NCI-H526 treated with DMSO at 0.1 percent for 48 hours (cell line): ENCODE results near the gene FN3KRP.

Experiments
- DNase-seq: peaks from one replicate; lab custom pipeline; 2025; lab: John Stamatoyannopoulos, UW

FN3KRP gene

DNA sequence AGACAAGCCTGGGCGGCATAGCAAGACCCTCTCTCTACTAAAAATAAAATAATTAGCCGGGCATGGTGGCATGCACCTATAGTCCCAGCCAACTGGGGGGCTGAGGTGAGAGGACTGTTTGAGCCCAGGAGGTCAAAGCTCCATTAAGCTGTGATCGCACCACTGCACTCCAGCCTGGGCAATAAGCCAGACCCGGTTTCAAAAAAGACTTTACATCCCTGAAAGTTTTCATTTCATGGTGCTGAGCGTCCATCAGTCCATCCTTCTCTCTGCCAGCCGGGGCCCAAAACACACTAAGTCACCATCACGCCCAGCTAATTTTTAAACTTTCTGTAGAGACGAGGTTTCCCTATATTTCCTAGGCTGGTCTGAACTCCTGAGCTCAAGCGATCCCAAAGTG, 28.6 kb upstream of the FN3KRP start:
- DNase-seq: no peak

DNA sequence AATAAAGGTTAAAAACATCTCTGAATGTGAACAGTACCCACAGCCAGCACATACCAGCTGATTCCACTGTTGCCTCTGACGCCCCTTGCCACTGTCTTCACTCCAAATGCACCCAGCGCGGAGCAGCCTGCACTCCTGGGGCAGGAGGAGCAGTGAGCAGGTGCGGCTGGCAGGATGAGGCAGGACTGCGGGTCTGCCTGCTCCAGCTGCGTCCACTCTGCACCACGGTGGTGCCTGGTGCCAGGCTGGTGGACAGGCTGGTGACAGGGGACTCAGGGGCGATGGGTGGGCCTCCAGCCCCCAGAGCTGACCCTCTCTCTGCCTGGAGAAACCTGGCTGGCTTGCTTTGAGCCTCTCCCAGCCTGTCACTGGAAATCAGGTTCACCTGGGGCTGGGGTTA, 27.4 kb upstream of the FN3KRP start:
- DNase-seq: no peak

DNA sequence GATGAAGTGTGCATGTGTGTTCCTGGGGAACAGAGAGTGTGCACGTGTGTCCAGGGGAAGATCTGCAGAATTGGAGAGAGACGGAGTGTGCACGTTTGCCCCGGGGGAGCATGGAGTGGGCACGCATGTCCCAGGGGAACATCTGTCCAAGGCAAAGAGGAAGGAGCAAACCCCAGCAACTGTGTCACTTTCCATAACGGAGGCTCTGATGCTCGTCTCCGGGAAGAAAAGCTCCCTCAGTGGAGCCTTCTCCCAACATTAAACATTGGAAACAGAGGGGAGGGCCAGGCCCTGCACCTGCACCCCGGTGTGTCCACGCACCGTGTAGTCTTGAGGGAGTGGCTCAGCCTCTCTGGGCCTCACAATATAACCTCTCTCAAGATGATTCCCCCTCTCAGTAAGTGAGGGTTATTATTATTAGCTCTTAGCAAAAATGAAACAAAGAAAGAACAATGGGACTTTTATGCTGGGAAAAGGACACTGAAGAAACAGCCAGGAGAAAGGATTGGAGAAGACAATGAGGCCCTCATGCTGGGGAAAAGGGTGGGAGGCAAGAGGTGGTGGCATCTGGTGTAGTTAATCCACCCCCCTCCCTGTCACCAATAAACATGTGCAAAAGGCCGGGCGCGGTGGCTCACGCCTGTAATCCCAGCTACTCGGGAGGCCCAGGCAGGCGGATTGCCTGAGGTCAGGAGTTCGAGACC, 25.6 kb upstream of the FN3KRP start:
- DNase-seq: no peak

GRCh38 chr17:82691714-82692113, 24.8 kb upstream of the FN3KRP start:
- no peak for DNase-seq

GRCh38 chr17:82692268-82692667, 24.2 kb upstream of the FN3KRP start:
- no peak for DNase-seq

DNA sequence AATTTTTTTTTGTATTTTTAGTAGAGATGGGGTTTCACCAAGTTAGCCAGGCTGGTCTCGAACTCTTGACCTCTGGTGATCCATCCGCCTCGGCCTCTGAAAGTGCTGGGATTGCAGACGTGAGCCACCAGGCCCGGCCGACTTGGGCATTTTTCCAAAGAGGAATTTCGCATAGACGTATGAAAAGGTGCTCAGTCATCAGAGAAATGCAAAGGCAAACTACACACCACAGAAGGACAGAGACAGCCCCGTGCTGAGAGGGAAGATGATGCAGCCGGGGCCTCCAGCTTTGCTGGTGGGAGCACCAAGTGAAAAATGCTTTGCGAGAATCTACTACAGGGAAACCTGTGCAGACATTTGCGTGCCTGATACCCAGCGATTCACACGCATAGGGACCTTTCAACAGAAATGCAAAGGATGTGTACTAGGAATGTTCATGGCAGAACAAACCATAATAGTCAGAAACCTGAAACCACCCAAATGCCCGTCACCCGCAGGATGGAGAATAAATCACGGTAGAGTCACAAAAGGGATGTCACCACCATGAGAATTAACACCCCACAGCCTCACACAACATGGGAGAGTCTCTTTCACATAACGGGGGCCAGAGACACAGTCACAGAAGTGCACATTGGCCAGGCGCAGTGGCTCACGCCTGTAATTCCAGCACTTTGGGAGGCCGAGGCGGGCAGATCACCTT, 23.2 kb upstream of the FN3KRP start:
- DNase-seq: no peak

DNA sequence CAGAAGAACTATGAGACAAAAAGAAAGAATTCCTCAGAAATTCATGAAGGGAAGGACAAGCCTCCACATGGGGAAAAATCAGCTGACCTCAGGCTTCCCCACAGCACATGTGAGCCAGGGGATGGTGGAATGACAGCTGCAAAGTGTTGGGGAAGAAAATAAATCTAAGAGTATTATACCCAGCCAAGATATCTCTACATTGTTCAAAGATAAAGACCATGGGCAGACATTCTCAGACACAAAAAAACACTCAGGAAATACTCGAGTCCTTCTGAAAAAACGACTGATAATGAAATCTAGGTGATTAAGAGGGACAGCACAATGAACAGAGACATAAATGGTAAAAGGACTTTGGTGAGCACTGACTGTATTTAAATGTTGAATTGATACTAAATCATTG, 21.9 kb upstream of the FN3KRP start:
- no peak for DNase-seq

- DNase-seq: no peak
Observed at GRCh38 chr17:82696259-82696658, 20.2 kb upstream of the FN3KRP start.

GRCh38 chr17:82696916-82697807, 19.3 kb upstream of the FN3KRP start:
- no peak for DNase-seq

GRCh38 chr17:82697808-82698064, 18.8 kb upstream of the FN3KRP start:
- DNase-seq: no peak

- DNase-seq: peak; percentile 97
Observed at GRCh38 chr17:82698065-82698973, 18.2 kb upstream of the FN3KRP start, which contains the start of gene RAB40B. Gene RAB40B (minus strand): TSS chr17:82698698. CDS start chr17:82698596, 102 bp downstream.

GRCh38 chr17:82698974-82699442, 17.5 kb upstream of the FN3KRP start:
- no peak for DNase-seq

- DNase-seq: no peak
Observed at GRCh38 chr17:82699551-82699950, 17.0 kb upstream of the FN3KRP start.

- no peak for DNase-seq
Observed at GRCh38 chr17:82702231-82702927, 14.1 kb upstream of the FN3KRP start.

DNA sequence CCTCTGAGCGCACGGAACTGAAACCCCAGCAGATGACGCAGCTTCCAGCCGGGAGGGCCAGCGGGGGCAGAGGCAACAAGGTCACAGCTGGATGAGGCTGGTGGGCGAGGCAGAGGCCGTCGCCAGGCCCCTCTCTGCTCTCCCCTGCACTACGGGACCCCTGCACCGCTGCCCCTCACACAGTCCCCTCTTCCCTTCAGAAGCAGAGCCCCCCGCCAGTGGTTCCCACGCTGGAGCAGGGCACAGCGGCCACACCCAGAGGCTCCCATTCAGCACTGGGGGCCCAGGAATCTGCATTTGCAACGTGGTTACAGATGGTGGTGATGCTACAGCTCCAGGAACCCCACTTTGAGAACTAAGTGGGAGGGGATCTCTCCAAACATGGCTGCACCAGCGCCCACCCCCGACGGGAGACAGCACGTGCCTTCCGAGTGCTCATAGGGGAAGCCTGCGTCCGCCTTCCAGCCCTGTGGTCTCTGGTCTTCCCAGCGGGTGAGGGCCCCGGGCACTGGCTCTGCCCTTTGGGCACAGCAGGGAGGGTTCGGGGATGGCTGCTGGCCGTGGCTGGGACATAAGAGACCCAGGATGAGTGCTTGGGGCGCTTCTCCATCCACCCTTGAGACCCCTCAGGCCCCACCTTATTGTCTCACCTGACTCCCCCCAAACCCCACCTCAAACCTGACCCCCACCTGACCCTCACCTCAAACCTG, 13.3 kb upstream of the FN3KRP start:
- no peak for DNase-seq

- no peak for DNase-seq
Observed at GRCh38 chr17:82703935-82704865, 12.3 kb upstream of the FN3KRP start.

GRCh38 chr17:82704886-82705285, 11.6 kb upstream of the FN3KRP start:
- no peak for DNase-seq

DNA sequence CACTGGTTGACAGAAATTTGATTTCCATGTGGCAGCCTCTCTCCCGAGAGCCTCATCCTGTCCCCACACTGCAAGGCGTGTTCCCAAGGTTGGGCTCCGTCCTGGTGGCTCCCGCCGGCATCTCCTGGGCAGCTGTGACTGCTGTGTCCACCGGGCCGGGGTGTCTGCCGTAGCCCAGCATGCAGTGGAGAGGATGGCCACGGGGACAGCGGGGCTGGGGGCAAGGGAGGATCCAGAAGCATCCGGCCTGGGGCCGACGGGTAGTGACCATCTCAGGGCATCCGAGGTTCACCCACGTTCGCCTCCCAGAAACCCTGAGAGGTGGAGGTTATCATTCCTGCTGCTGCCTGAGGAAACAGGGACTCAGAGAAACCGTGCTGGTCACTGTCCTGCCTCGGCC, 10.8 kb upstream of the FN3KRP start:
- no peak for DNase-seq

DNA sequence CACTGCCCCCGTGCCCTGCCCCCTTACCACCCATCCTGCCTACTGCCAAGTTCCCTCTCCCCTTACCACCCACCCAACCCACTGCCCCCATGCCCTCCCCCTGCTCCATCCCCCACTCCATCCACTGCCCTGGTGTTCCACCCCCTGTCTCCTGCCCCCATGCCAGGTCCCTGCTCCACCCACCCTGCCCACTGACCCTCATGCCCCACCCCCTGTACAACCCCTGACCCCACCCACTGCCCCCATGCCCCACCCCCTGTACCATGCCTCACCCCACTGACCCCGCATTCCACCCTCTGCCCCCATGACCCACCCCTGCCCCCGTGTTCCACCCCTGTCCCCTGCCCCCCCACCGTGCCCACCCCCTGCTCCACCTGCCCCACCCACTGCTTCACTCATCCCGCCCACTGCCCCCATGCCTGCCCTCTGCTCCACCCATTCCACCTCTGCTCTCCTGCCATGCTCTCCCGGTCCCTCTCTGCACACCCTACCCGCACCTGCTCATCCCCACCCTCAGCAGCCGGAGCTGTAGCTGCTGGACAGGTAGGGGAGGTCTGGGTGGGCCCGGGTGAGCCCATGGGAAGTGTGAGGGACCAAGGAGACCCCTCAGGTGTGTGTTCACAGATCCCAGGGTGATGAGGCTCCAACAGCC, 7.4 kb upstream of the FN3KRP start:
- DNase-seq: no peak
